ENCODE results near the gene VWA2. TPM values are rescaled to one million over a fixed set of nuclear protein-coding genes. Genes with fewer than 3 reads are reported as not detected.

The VWA2 gene
- total RNA-seq, 2 donors from 2014 or later: 1.7 to 2.0 TPM

DNA sequence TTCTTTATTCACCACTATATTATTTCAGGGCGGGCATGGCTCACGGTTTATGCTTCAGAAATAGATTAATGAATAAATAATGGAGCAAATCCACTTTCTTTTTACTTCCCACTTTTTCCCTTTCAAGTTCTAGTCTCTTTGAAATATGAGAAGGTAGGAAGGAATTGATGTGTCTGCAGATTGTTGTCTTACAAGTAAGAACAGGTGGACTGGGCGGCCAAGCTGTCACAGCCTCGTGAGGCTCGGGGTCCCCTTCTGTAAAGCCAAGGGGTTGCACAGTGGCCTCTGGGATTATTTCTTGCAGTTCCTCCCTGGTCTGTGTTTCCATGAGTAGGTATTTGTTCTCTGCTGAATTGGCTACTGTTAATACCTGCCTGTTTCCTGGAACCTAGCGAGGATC, 11.2 kb downstream of the VWA2 start:
- Histone ChIP-seq H3K9ac (ENCODE audit: extremely low read depth, low read length, poor library complexity, severe bottlenecking) (no peak overlapping the region), H3K9me3 (ENCODE audit: control insufficient read depth, low read length) (no peaks in the 10 kb centered on the region), H3K4me3 (ENCODE audit: low read length) (no peak overlapping the region), H3K27ac (ENCODE audit: low read depth, low read length) (no peak overlapping the region), H3K27me3 (ENCODE audit: control insufficient read depth, insufficient read depth, low read length, poor library complexity, severe bottlenecking) (no peaks in the 10 kb centered on the region), H3K4me1 (ENCODE audit: control insufficient read depth, insufficient read depth, low read length) (no peaks in the 10 kb centered on the region), H3K36me3 (ENCODE audit: control insufficient read depth, insufficient read depth, low read length) (no peaks in the 10 kb centered on the region)
- peaks cover 5% of the 10 kb centered on the region for H3K36me3 Mint-ChIP-seq (ENCODE audit: low read depth)
- 80 to 93% methylated on average over 2 to 4 of the region's 6 CpGs for WGBS, 2 experiments (ENCODE audit: insufficient coverage in 1 of 2, insufficient read length in 1 of 2)
- no peaks in the 10 kb centered on the region for H3K27me3 Mint-ChIP-seq (ENCODE audit: insufficient read depth)
- no peak for DNase-seq
- H3K9me3 Mint-ChIP-seq: peaks cover 5% of the 10 kb centered on the region
- H3K4me1 Mint-ChIP-seq: no peaks in the 10 kb centered on the region
- TF ChIP-seq, protein P1, sequence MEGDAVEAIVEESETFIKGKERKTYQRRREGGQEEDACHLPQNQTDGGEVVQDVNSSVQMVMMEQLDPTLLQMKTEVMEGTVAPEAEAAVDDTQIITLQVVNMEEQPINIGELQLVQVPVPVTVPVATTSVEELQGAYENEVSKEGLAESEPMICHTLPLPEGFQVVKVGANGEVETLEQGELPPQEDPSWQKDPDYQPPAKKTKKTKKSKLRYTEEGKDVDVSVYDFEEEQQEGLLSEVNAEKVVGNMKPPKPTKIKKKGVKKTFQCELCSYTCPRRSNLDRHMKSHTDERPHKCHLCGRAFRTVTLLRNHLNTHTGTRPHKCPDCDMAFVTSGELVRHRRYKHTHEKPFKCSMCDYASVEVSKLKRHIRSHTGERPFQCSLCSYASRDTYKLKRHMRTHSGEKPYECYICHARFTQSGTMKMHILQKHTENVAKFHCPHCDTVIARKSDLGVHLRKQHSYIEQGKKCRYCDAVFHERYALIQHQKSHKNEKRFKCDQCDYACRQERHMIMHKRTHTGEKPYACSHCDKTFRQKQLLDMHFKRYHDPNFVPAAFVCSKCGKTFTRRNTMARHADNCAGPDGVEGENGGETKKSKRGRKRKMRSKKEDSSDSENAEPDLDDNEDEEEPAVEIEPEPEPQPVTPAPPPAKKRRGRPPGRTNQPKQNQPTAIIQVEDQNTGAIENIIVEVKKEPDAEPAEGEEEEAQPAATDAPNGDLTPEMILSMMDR (conservative IDR thresholded peaks at IDR 0.05): no peak
- H3K27ac Mint-ChIP-seq: no peak overlapping the region
- H3K4me3 Mint-ChIP-seq: no peak overlapping the region

DNA sequence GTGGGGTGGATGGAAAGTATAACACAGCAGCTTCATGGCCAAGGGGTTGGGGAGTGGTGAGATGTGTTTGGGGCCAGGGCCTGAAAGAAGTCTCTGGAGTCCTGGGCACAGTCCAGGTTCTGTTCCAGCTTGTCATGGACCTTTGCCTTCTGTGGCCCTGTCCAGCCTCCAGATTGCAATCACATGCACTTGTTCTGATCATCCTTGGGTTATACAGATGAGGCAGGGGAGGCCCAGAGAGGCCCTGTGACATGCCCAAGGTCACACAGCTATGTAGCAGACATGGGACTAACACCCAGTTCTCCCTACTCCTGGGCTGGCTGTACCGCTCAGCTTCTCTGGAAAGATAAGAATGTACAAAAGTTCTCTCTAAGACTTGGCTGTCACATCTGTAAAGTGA, 11.7 kb downstream of the VWA2 start:
- 92% methylated on average over 1 of the region's 1 CpG; no CpG with 5 or more reads in 1 of the 2 experiments for WGBS, 2 experiments (ENCODE audit: insufficient coverage in 1 of 2, insufficient read length in 1 of 2)
- no peak overlapping the region for H3K4me3 Mint-ChIP-seq
- H3K36me3 ChIP-seq (ENCODE audit: control insufficient read depth, insufficient read depth, low read length): no peaks in the 10 kb centered on the region
- no peaks in the 10 kb centered on the region for H3K27me3 ChIP-seq (ENCODE audit: control insufficient read depth, insufficient read depth, low read length, poor library complexity, severe bottlenecking)
- H3K9me3 ChIP-seq (ENCODE audit: control insufficient read depth, low read length): no peaks in the 10 kb centered on the region
- H3K27ac ChIP-seq (ENCODE audit: low read depth, low read length): no peak overlapping the region
- H3K4me1 Mint-ChIP-seq: no peaks in the 10 kb centered on the region
- peaks cover 5% of the 10 kb centered on the region for H3K9me3 Mint-ChIP-seq
- no peaks in the 10 kb centered on the region for H3K27me3 Mint-ChIP-seq (ENCODE audit: insufficient read depth)
- TF ChIP-seq, protein P1 (conservative IDR thresholded peaks at IDR 0.05): no peak
- peaks cover 5% of the 10 kb centered on the region for H3K36me3 Mint-ChIP-seq (ENCODE audit: low read depth)
- H3K27ac Mint-ChIP-seq: no peak overlapping the region
- H3K4me1 ChIP-seq (ENCODE audit: control insufficient read depth, insufficient read depth, low read length): no peaks in the 10 kb centered on the region
- H3K9ac ChIP-seq (ENCODE audit: extremely low read depth, low read length, poor library complexity, severe bottlenecking): no peak overlapping the region
- DNase-seq: no peak
- no peak overlapping the region for H3K4me3 ChIP-seq (ENCODE audit: low read length)

DNA sequence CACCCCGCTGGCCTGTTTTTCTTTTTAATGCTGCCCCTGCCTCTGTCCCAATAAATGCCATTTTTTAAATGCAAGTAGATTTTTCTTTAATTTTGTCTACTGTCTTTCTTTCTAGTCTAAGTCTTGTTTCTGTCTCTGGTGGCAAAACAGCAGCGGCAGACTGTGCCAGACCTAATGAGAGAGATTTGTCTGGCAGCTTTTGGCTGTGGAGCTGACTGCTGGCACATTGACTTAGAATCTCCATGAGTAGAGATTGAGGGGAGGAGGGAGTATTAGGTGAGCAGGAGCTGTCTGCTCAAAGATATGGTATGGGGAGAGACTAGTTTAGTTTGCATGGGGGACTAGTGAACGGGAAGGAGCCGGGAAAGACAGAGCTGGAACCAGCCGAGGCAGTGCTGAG, 13.0 kb downstream of the VWA2 start:
- no peak overlapping the region for H3K4me3 Mint-ChIP-seq

More for the DNA sequence above, 13.0 kb downstream of the VWA2 start:
- H3K27ac ChIP-seq (ENCODE audit: low read depth, low read length): no peak overlapping the region
- 94 to 96% methylated on average over 4 to 5 of the region's 5 CpGs for WGBS, 2 experiments (ENCODE audit: insufficient coverage in 1 of 2, insufficient read length in 1 of 2)
- no peaks in the 10 kb centered on the region for H3K27me3 Mint-ChIP-seq (ENCODE audit: insufficient read depth)
- peaks cover 5% of the 10 kb centered on the region for H3K9me3 Mint-ChIP-seq
- H3K36me3 Mint-ChIP-seq (ENCODE audit: low read depth): peaks cover 5% of the 10 kb centered on the region
- H3K4me1 ChIP-seq (ENCODE audit: control insufficient read depth, insufficient read depth, low read length): no peaks in the 10 kb centered on the region
- no peaks in the 10 kb centered on the region for H3K27me3 ChIP-seq (ENCODE audit: control insufficient read depth, insufficient read depth, low read length, poor library complexity, severe bottlenecking)
- H3K27ac Mint-ChIP-seq: no peak overlapping the region
- no peak overlapping the region for H3K9ac ChIP-seq (ENCODE audit: extremely low read depth, low read length, poor library complexity, severe bottlenecking)
- H3K4me1 Mint-ChIP-seq: no peaks in the 10 kb centered on the region
- TF ChIP-seq, protein P1 (conservative IDR thresholded peaks at IDR 0.05): no peak
- no peaks in the 10 kb centered on the region for H3K9me3 ChIP-seq (ENCODE audit: control insufficient read depth, low read length)
- no peaks in the 10 kb centered on the region for H3K36me3 ChIP-seq (ENCODE audit: control insufficient read depth, insufficient read depth, low read length)
- no peak overlapping the region for H3K4me3 ChIP-seq (ENCODE audit: low read length)
- no peak for DNase-seq
